ENCODE measurements around the gene FAM107B.
"Not testable (repeated sequence)": the region's sequence is repeated elsewhere in the genome, so short reads cannot be mapped to it uniquely, and the experiment has no call there.

Gene FAM107B

GRCh38 chr10:14728346-14728745 is 46.4 kb downstream of the FAM107B start:
- no peak for DNase-seq

GRCh38 chr10:14727924-14728323 is 46.8 kb downstream of the FAM107B start:
- DNase-seq, result no peak

DNA sequence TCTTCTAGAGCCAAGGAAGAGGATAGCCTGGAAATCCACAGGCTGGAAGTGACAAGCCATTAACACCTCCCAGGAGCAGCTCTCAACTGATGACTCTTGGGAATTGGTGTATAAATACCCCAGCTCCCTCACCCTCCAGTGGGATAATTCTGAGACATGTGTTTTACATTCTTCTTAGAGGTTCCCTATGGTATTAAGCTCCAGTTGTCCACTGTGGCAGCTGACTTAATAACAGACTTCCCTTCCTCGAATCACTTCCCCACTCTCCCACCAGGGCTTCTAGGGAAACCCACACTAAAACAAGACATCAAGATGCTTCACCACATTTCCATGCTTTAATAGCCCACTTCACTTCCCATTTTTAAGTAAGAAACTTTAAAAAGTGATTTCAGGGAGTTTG is 47.2 kb downstream of the FAM107B start:
- DNase-seq, result no peak

DNA sequence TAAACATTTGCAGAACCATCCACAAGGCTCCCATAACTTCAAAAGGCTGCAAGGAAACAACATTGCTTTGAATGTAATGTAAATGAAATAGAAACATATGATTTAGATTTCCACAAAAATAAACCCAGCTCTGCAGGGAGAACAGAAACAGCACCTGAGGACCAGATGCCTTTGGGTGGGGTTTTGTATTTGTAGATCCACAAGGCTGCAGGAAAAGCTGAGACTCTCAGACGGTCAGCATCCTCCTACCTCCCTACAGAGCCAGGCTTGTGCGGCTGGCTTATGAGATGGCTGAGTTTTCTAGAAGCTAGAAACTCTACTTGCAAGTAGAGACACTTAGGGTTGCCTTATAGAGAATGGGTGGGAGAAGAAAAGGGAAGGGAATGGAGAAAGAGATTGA is 49.8 kb downstream of the FAM107B start:
- DNase-seq, result no peak

DNA sequence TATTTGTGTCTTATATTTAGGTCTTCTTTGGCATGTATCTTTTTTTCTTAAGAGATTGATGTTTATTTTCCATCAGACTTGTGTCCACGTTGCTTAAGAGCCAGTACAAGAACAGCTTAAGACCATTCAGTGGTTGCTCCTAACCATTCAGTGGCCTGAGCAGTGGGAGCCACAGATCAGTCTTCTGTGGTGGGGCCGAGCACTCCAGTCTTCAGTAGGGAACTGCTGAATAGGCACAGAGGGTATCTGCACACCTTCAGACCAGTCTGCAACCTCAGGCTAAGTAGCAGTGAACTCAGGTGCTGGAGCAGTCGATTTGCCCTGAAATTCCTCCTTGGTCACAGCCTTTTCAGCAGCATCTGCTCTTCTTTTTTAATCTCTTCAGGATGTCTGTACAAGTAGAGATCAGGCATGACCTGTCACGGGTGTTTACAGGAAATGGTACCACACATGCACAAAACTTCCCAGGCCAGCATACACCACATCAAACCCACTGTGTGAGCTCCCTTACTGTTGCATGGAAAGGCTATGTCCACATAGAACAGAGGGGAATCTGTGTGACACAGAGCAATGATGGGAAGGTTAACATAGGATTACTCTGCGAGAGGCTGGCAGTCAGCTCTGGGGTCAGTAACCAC is 51.5 kb downstream of the FAM107B start:
- no peak for DNase-seq

DNA sequence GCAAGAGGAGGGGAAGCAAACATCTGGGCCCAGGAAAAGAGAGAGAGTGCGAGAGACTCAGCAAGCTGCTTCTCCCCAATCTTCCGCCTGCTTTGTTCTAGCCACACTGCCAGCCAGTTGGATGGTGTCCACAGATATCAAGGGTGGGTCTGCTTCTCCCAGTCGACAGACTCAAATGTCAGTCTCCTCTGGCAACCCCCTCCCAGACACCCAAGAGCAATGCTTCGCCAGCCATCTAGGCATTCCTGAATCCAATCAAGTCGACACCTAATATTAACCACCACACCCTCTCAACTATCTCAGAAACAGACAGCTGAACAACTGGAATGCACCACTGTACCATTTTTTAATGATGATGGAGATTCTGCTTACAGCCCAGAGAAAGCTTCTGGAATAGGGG is 57.1 kb downstream of the FAM107B start:
- DNase-seq, result no peak

DNA sequence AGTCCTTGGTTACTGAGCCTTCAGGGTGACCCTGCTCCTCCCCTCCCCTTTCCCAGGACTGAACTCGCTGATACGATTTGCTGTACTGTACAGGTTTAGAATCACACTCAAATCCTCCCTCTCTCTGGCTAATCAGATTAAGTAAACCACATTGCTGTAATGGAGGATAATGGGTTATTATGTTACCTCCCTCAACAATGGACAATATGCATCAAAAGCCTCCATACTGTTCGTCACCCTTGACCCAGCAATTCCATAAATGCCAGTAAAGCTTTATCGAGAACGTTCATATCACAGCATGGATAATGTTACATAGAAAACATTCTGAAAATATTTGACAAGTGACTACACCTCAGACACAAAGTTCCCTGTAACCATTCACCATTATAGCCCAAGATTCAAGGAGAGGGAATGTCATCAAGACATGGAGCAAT is 61.7 kb downstream of the FAM107B start:
- DNase-seq, result no peak

- not testable (repeated sequence) for DNase-seq
These were observed 65.4 kb downstream of the FAM107B start for GRCh38 chr10:14709344-14709743.

GRCh38 chr10:14707481-14707880 is 67.2 kb downstream of the FAM107B start:
- no peak for DNase-seq

- no peak for DNase-seq
These were observed 69.0 kb downstream of the FAM107B start for GRCh38 chr10:14705548-14706230.

DNA sequence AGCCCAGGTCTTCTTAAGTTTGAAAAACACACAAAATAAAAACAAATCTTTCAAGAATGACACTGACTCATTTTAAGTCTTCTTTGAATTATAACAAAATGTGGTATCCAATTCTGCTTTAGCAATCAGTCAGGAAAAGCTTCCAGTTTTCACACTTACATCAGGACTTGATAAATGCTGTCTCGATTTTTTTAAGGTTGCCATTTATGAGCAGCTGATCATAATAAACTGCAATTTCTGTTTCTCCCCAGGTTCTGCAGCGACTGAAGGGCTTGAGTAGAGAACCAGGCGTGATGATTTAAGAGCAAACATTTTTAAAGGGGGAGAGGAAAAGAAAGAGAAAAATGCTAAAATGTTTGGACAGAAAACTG is 71.1 kb downstream of the FAM107B start:
- no peak for DNase-seq

DNA sequence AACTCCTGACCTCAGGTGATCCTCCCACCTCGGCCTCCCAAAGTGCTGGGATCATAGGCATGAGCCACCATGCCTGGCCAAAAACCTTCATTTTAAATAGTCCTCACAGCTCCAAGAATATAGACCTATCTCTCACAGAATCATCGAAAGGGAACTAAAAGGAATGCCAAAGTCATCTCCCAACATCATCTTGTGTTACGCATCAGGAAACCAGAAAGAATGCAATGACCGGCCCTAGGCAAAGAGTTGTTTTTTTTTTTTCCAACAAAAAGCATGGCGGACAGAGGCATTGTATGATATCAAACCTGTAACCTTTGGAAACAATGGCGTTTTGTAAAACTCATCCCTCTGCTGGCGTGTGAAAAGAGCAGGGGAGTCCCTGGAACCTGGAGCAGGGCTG is 73.2 kb downstream of the FAM107B start:
- DNase-seq, result no peak

GRCh38 chr10:14700546-14700945 is 74.2 kb downstream of the FAM107B start:
- DNase-seq, result no peak

- no peak for DNase-seq
These were observed 75.2 kb downstream of the FAM107B start for GRCh38 chr10:14699482-14699881.

DNA sequence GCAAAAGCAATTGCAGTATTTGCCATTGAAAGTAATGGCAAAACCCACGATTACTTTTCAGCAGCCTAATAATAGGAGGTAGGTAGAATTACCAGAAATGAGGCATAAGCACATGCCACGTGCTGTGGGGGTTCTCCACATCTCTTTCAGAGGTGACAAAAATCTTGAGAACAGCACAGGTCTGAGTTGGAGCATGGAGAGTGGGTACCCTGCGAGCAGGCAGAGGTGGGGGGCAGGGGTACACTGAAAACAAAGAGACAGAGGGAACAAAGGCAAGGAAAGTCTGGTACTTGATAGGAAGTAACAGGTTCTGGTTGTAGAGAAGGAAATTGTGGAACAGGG is 75.9 kb downstream of the FAM107B start:
- no peak for DNase-seq

DNA sequence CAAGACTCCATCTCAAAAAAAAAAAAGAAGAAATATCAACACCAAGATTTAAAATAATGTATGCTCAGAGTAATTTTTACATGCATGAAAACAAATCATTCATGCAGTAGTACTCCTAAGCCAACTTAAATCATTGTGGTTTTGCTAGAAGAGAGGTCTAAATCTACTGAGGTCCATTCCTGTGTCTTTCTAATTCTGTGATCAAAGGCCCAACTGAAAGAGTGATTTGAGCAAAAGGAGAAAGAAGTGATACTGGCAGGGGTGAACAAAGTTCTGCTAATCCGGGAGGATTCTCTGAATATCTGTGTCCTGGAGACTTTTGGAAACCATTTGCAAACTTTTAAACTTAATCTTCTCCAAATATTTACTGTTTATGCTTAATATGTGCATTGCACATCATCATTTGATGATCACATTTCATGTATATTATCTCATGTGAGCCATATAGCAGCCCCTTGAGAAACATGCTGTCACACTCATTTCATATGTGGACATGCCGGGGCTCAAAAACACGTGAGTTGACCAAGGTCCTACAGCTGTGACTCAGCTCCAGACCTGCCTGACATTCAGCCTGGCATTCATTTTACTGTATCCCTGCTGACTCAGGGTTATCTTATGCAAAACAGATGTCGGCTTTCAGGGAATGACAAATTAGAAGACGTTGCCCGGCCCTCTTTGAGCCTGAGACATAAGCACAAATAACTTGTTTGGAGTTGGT is 76.4 kb downstream of the FAM107B start:
- DNase-seq, result no peak

DNA sequence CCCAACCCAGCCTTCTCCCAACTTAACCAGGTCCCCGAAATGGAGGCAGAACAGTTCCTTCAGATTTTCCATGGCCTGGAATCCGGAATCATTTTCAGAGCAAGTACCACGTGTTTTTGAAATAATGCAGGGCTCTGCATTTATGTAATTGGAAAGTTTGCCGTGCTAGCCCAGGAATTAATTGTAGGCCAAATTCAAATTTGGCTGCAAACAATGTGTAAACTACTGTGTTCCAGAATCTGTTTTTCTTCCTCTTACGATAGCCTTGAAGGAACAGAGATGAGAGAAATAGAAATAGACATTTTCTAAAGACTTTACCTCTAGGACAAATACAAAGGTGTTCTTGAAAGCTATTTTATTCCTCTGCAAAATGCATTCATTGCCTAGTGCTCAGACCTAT is 77.4 kb downstream of the FAM107B start:
- no peak for DNase-seq

DNA sequence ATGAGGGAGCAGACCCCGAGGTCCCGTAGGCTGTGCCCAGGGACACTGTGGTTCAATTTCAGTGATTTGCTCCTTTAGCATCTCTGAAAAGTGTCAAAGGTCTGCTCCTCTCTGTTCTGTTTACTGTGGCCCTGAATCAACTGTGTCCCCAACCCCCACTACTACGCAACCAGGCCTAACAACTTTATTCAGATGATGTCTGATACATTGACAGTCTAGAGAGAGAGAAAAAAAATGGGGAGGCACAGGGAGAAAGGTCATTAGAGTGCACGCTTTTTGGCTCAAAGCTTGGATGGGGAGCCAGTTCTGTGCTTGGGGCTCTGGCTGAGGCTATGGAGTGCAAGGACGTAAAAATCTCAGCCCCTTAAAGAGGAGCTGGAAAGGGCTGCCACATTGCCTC is 77.9 kb downstream of the FAM107B start:
- DNase-seq, result no peak

DNA sequence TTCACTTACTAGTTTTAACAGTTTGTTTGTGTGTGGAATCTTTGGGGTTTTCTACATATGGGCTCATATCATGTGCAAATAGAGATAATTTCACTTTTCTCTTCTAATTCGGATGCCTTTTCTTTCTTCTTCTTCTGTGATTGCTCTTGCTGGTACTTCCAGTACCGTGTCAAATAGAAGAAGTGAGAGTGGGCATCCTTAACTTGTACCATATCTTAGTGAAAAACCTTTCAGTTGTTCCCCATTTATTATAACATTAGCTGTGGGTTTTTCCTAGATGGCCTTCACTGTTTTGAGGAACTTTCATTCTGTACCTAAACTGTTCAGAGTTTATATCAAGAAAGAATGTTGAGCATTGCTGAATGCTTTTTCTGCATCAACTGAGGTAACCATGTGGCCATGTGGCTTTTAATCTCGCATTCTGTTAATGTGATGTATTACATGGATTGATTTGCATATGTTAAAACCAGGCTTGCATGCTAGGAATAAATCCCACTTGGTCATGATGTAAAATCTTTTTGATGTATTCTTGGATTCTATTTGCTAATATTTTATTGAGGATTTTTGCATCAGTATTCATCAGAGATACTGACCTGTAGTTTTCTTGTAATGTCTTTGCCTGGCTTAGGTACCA is 78.7 kb downstream of the FAM107B start:
- no peak for DNase-seq

- DNase-seq, result no peak
These were observed 80.8 kb downstream of the FAM107B start for GRCh38 chr10:14693891-14694290.

GRCh38 chr10:14692344-14693076 is 82.2 kb downstream of the FAM107B start:
- no peak for DNase-seq

DNA sequence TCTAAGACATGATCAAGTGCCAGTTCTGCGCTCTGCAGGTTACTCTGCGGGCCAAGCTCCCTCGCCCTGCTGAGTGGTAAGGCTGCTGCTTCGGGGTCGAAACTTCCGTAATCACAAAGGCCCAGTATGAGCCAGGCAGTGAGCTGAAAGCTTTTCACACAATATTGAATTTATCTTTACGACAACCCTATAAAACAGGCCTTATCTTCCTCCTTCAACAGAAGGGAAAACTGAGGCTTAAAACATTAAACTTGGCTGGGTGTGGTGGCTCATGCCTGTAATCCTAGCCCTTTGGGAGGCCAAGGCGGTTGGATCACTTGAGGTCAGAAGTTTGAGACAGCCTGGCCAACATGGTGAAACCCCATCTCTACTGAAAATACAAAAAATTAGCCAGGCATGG is 83.3 kb downstream of the FAM107B start:
- no peak for DNase-seq

GRCh38 chr10:14688606-14689005 is 86.1 kb downstream of the FAM107B start:
- DNase-seq, result no peak
